Spleen (tissue), 11 donors: ENCODE measurements around the gene PTPRA. TPM values are rescaled to one million over a fixed set of nuclear protein-coding genes. Genes with fewer than 3 reads are reported as not detected.

Experiments
- DNase-seq: peaks from one replicate; pipeline ENCODE4 v3.0.0-alpha.2; 2020
- H3K27ac ChIP-seq, 8 donors: fragments of 200-600 bp; sonication (generic) in 7 of 8; 1 replicate in 4 of 8; 2 replicates in 4 of 8; pipeline versions ENCODE4 v1.5.0 to v1.8.0; 2016 to 2021; ENCODE audit warnings: inconsistent platforms in 4 of 8, mild to moderate bottlenecking in 4 of 8, moderate library complexity in 1 of 8
- H3K27me3 ChIP-seq, 7 donors: fragments of 200-600 bp; sonication (generic) in 6 of 7; replicated peaks in 1 of 7; 1 replicate in 4 of 7; 2 replicates in 3 of 7; pipeline versions ENCODE4 v1.5.0 to v1.8.0; 2016 to 2021; ENCODE audit warnings: inconsistent platforms in 3 of 7, mild to moderate bottlenecking in 1 of 7
- H3K36me3 ChIP-seq, 6 donors: fragments of 200-600 bp; sonication (generic) in 5 of 6; 1 replicate in 4 of 6; 2 replicates in 2 of 6; pipeline versions ENCODE4 v1.5.0 to v1.8.0; 2016 to 2021; ENCODE audit warnings: inconsistent platforms in 2 of 6
- H3K4me1 ChIP-seq, 6 donors: fragments of 200-600 bp; sonication (generic) in 5 of 6; 1 replicate in 3 of 6; 2 replicates in 3 of 6; pipeline versions ENCODE4 v1.5.0 to v1.8.0; 2016 to 2021; ENCODE audit warnings: inconsistent platforms in 3 of 6
- H3K4me3 ChIP-seq, 8 donors: fragments of 200-600 bp; sonication (generic) in 7 of 8; 1 replicate in 4 of 8; 2 replicates in 4 of 8; pipeline versions ENCODE4 v1.5.0 to v1.8.0; 2016 to 2021; ENCODE audit warnings: inconsistent platforms in 4 of 8, mild to moderate bottlenecking in 4 of 8, moderate library complexity in 2 of 8
- H3K9me3 ChIP-seq, 8 donors: fragments of 200-600 bp; sonication (generic) in 7 of 8; 1 replicate in 4 of 8; 2 replicates in 4 of 8; pipeline versions ENCODE4 v1.5.0 to v1.8.0; 2016 to 2021; ENCODE audit warnings: inconsistent platforms in 4 of 8
- POLR2A ChIP-seq, 3 donors: fragments of 450-650 bp; IDR thresholded peaks; one replicate each; pipeline ENCODE4 v1.5.1; 2017; ENCODE audit warnings: antibody characterized with exemption in 3 of 3, mild to moderate bottlenecking in 1 of 3
- POLR2AphosphoS5 ChIP-seq, 3 donors: sonication (generic); formaldehyde crosslinking; IDR thresholded peaks; one replicate each; pipeline ENCODE4 v1.5.1; 2017; ENCODE audit warnings: antibody characterized with exemption in 3 of 3
- WGBS, 5 donors: extraction: QIAGEN DNeasy Blood & Tissue Kit in 3 of 5; methylation state at CpG; one replicate each; pipeline versions ENCODE4 v1.1.5 to v1.1.7; 2013 to 2018; 5-methylcytosine and 5-hydroxymethylcytosine counted together
- intact Hi-C: fragments of 100-400 bp; cut with DNase I; formaldehyde crosslinking; loops from one replicate; pipeline ENCODE4 v1.15.0; 2023; ENCODE audit warnings: low total_unique reads
- polyA plus RNA-seq, 3 donors: library from polyadenylated mRNA; stranded (reverse); fragments of 200-250 nt; gene quantifications; one replicate each; pipeline ENCODE4 v1.2.1, GENCODE V29; 2013
- total RNA-seq, 7 donors: library from RNA; depleted of rRNA in 3 of 7; stranded (reverse); fragments of >200 nt in 3 of 7; fragmentation: NEBNext Ultra II Directional in 4 of 7; extraction: Animal tissue kit (Norgen Biotek cat#: 25700) in 4 of 7; gene quantifications; one replicate each; pipeline versions ENCODE4 v1.1.0 to v1.2.1, GENCODE V29; 2016 to 2021
- TF ChIP-seq, protein P1 (sequence below), 11 experiments: fragments of 200-600 bp in 7 of 11; fragments of 450-650 bp in 4 of 11; sonication (generic) in 4 of 11; IDR thresholded peaks in 8 of 11; conservative IDR thresholded peaks in 3 of 11; 1 replicate in 7 of 11; 2 replicates in 4 of 11; pipeline versions ENCODE4 v1.4.0 to v1.8.0; 2016 to 2021; ENCODE audit warnings: antibody characterized with exemption in 11 of 11, inconsistent platforms in 4 of 11, mild to moderate bottlenecking in 1 of 11
- donor health status: healthy with polysubstance abuse.
- donor health status: DM: no; HTN: no; CAD: no; lungs with moderate emphysema.
- donor health status: DM: no; HTN: no; CAD: no.
- donor health status: Bipolar disorder and iron deficiency.
- donor health status: healthy.
- donor health status: DM: no; HTN: no; CAD: no.
- donor health status: DM: yes; HTN: yes; CAD: no.

The PTPRA gene
- total and polyA plus RNA-seq, 10 donors = 15.3 to 65.5 (median 52.4) TPM

DNA sequence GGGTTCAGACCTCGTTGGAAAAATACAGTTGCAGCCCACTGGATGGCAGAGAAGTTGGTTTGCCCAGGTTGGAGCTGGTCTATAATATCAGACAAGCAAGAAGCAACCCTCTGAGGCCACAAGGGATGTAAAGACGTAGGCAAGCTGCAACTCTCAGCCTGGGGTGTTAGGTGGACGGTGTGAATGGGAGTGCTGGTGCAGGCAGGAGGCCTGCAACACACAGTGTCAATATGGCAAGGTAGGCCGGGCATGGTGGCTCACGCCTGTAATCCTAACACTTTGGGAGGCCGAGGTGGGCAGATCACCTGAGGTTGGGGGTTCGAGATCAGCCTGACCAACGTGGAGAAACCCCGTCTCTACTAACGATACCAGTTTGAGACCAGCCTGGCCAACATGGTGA is 22.2 kb upstream of the PTPRA start:
- TF ChIP-seq, protein P1, sequence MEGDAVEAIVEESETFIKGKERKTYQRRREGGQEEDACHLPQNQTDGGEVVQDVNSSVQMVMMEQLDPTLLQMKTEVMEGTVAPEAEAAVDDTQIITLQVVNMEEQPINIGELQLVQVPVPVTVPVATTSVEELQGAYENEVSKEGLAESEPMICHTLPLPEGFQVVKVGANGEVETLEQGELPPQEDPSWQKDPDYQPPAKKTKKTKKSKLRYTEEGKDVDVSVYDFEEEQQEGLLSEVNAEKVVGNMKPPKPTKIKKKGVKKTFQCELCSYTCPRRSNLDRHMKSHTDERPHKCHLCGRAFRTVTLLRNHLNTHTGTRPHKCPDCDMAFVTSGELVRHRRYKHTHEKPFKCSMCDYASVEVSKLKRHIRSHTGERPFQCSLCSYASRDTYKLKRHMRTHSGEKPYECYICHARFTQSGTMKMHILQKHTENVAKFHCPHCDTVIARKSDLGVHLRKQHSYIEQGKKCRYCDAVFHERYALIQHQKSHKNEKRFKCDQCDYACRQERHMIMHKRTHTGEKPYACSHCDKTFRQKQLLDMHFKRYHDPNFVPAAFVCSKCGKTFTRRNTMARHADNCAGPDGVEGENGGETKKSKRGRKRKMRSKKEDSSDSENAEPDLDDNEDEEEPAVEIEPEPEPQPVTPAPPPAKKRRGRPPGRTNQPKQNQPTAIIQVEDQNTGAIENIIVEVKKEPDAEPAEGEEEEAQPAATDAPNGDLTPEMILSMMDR (IDR thresholded peaks at IDR 0.05 in 8 of 11, conservative IDR thresholded peaks at IDR 0.05 in 3 of 11) = no peak
- no peak for TF ChIP-seq POLR2A (IDR thresholded peaks at IDR 0.05)
- TF ChIP-seq POLR2AphosphoS5 (IDR thresholded peaks at IDR 0.05) = no peak
- H3K4me3 ChIP-seq = no peak overlapping the region
- peaks cover 9 to 15% (median 12%) of the 10 kb centered on the region in 6 donors for H3K4me1 ChIP-seq
- peaks cover 0 to 20% (median 0%) of the 10 kb centered on the region in 6 donors for H3K36me3 ChIP-seq
- no peaks in the 10 kb centered on the region for H3K9me3 ChIP-seq
- intact Hi-C loops = loop anchor here (10.0 kb wide), 1 partner anchor 166 kb away; no protein-coding TSS in a partner anchor
- H3K27me3 ChIP-seq = no peaks in the 10 kb centered on the region
- DNase-seq = no peak
- WGBS, 5 donors = 88 to 94% (median 90%) methylated on average over 10 of the region's 10 CpGs
- H3K27ac ChIP-seq = peak overlapping the region in 2 of 8 donors; percentile 13 to 40

DNA sequence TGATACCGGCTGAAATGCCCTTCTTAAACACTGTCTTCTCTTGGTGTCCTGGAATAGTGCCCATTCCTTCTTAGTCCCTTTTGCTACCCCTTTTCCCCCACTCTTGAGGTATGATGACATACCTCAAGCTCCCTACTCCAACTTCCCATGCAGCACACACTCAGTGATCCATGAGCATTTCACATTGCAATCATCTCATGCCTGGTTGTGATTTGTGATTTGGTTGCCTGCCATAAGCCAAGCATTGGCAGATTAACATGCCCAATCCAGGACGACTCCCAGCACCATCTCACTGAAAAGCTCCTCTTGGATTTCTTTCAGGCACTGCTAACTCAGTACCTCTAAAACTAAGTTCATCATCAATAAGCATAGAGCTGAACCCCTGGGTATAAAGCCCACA is 14.7 kb upstream of the PTPRA start:
- intact Hi-C loops = loop anchor here (10.0 kb wide), 1 partner anchor 174 kb away; no protein-coding TSS in a partner anchor
- Histone ChIP-seq H3K27me3 (no peaks in the 10 kb centered on the region), H3K36me3 (peaks cover 0 to 49% (median 33%) of the 10 kb centered on the region in 6 donors), H3K4me1 (no peaks in the 10 kb centered on the region), H3K27ac (no peak overlapping the region), H3K4me3 (no peak overlapping the region), H3K9me3 (no peaks in the 10 kb centered on the region)
- whole genome bisulfite sequencing, 5 donors = 94 to 100% (median 96%) methylated on average over 2 of the region's 2 CpGs
- no peak for DNase-seq
- TF ChIP-seq POLR2A (IDR thresholded peaks at IDR 0.05) = no peak
- TF ChIP-seq, protein P1 (IDR thresholded peaks at IDR 0.05 in 8 of 11, conservative IDR thresholded peaks at IDR 0.05 in 3 of 11) = no peak
- no peak for TF ChIP-seq POLR2AphosphoS5 (IDR thresholded peaks at IDR 0.05)

DNA sequence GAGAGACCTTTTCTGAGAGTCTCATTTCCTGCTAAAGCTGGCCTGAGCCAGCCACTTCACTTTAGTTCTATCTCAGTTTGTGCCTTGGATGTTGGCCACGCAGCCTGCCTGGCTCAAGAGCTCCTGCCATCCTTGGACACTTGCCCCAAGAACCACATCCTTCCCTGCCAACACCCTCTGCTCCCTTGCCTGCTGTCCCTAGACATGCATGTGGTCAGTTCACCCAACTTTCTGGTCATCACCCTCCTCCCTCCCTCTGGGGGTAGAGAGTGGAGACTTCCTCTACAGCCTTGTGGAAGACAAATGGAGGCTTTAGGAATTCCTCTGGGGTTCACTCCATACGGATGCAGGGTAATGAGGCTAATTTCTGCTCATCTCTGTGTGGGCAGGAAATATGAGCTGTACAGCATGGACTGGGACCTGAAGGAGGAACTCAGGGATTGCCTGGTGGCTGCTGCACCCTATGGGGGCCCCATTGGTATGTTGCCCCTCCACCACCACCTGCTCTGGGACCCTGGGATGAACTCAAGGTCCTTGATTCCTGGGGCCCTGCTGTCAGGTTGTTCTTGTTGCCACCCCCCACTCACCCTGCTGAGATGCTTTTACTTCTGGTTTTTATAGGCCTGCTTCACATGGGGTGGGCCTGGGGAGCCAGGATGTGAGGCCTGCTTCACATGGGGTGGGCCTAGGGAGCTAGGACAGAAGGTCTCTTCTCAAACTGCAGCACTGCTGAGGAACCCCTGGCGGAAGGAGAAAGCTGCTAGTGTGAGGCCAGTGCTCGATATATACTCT is 13.8 kb upstream of the PTPRA start:
- Histone ChIP-seq H3K4me3 (no peak overlapping the region), H3K27ac (no peak overlapping the region), H3K9me3 (no peaks in the 10 kb centered on the region), H3K4me1 (peaks cover 0 to under 1% (median 0%) of the 10 kb centered on the region in 6 donors), H3K27me3 (no peaks in the 10 kb centered on the region), H3K36me3 (peaks cover 0 to 58% (median 41%) of the 10 kb centered on the region in 6 donors)
- TF ChIP-seq POLR2A (IDR thresholded peaks at IDR 0.05) = no peak
- TF ChIP-seq POLR2AphosphoS5 (IDR thresholded peaks at IDR 0.05) = no peak
- TF ChIP-seq, protein P1 (IDR thresholded peaks at IDR 0.05 in 8 of 11, conservative IDR thresholded peaks at IDR 0.05 in 3 of 11) = no peak
- intact Hi-C loops = loop anchor here (10.0 kb wide), 1 partner anchor 175 kb away; no protein-coding TSS in a partner anchor
- 81 to 93% (median 89%) methylated on average over 4 of the region's 4 CpGs for WGBS, 5 donors
- DNase-seq = no peak

DNA sequence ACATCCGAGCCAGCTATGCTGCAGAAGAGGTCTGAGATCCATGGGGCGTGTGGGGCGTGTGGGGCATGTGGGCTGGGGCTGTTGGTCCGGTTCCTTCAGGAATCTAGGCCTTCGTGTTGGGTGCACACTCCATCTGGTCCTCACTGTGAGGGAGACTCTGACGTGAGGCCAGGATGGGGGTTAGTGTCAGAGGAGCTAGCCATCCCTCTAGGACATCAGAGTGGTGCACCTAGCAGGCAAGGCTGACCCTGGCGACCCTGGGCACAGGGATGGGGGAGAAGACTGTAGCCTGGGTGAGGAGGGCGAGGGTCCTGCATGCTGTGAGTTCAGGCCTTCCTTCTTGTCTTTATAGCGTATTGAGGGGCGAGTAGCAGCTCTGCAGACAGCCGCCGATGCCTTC is 8.7 kb upstream of the PTPRA start:
- no peaks in the 10 kb centered on the region for H3K9me3 ChIP-seq
- peaks cover 0 to 79% (median 60%) of the 10 kb centered on the region in 6 donors for H3K36me3 ChIP-seq
- TF ChIP-seq POLR2AphosphoS5 (IDR thresholded peaks at IDR 0.05) (no peak), POLR2A (IDR thresholded peaks at IDR 0.05) (no peak)
- TF ChIP-seq, protein P1 (IDR thresholded peaks at IDR 0.05 in 8 of 11, conservative IDR thresholded peaks at IDR 0.05 in 3 of 11) = no peak
- no peak overlapping the region for H3K4me3 ChIP-seq
- peak overlapping the region in 3 of 8 donors; percentile 22 to 86 (median 50) for H3K27ac ChIP-seq
- WGBS, 5 donors = 94 to 99% (median 95%) methylated on average over 11 to 12 of the region's 12 CpGs
- H3K4me1 ChIP-seq = peaks cover 0 to 34% (median 12%) of the 10 kb centered on the region in 6 donors
- intact Hi-C loops = no loop called here
- no peaks in the 10 kb centered on the region for H3K27me3 ChIP-seq
- DNase-seq = no peak
